SKM-1 (cell line): ENCODE measurements around the gene SPATA22.
"Not testable (repeated sequence)": the region's sequence is repeated elsewhere in the genome, so short reads cannot be mapped to it uniquely, and the experiment has no call there.

Source experiments
- DNase-seq: peaks from one replicate; lab custom pipeline; 2025; ENCODE audit not compliant: unreplicated experiment; lab: John Stamatoyannopoulos, UW

Gene SPATA22

DNA sequence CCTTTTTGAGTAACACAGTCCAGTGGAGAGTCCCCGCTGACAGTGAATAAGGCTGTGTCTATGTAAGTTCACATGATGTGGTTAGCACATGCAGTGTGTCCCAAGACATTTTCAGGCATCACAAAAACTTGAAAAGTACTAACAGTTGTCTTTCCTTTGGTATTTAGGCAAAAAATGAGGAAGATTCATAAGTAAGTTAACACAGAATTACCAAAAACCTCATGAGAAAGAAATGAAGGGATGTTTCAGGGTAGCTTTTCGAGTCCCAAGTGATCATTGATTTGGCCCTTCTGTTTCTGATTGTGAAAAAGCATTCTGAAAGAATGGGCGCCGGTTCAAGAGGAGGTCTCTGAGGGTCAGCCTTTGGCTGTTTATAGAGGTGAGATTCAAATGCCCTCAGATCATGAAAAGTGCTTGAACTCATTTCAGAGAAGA, 3.6 kb upstream of the SPATA22 start:
- no peak for DNase-seq

DNA sequence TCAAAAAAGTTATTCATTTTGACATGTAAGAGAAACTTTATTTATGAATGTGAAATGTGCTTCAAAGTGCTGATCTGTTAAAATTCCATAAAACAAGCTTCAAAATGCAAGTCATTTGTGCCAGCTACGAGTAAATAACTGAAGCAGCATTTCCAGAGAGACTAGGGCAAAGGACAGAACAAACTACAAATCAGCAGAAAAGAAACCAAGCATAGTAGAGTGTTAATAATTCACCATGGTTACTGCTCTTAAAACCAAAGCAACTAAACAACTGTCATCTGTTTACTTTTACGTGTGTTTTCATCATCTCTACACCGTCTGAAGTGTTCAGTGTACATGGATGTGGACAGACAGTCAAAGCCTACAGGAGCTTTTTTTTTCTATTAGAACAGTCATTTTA, 2.6 kb upstream of the SPATA22 start:
- no peak for DNase-seq

DNA sequence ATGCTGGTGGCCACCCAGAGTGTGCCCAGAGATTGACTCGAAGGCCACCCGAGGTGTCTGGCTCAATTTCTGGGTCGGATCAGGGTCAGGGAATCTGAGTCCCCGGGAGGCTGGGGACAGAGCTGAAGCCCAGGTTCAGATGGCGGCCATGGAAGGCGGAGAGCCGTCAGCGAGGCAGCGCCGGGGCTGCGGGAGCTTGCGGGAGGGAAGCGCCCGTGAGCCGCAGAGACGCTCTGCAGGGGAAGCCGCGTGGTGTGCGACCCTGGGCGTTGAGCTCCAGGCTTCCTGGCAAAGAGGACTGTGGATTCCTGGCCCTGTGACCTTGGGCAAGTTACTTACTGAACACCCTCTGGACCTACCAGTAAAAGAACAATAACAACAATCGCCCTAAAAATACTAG, 518 bp upstream of the SPATA22 start:
- DNase-seq = no peak

DNA sequence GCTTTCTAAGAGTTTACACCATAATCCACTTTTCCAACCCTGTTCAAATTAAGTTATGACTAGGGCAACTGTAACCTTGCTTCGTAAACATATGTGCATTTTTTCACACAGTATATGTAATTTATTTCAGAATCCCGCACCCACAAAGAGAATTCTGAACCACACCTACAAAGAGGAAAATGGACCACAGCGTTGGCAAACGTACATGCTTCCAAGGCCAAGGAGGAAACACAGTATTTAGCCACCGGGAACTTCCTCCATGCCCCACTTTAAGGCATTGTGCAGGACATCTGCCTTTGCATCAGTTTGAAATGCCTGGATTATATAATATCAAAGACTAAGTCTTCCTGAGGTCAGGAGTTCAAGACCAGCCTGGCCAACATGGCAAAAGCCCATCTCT, 2.1 kb downstream of the SPATA22 start:
- no peak for DNase-seq

DNA sequence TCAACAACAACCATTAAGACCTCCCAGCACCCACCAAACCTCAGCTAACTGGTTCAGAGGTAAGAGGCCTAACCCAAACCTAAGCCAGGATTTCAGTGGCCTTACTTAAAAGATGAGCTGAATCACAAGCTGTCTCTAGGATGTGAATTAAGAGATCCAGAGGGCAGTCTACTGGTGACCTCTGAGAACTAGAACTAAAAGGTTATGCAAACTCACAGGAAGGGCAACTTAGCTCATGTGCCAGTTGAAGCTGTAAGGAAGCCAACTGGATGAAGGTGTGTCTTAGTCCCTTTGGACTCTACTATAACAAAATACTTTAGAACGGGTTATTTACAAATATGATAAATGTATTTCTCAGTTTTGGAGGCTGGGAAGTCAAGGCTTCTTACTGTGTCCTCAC, 5.3 kb downstream of the SPATA22 start:
- DNase-seq = not testable (repeated sequence)

DNA sequence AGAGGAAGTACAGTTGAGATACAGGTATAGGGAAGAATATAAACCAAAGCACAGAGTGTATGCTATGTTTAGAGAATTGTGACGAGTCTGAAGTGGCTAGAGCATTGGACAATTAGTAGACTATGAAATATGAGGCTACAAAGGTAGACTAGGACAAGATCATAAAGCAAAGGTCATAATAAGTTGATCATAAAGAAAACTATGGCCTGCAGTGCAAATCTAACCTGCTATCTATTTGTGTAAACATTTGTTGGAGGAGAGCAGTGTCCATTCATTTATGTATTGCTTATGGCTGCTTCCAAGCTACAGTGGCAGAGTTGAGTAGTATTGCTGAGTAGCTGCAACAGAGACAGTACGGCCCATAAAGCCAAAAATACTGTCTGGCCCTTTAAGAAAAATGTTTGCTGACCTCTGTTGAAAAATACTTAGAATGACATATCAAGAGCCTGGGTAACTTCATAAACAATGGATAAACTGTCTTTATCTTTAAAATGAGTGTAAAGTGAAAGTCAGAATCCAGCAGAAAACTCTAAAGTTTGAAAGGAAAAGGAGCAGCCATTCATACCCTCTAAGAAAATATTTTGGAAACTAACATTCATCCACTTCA, 23.5 kb downstream of the SPATA22 start:
- DNase-seq = no peak

DNA sequence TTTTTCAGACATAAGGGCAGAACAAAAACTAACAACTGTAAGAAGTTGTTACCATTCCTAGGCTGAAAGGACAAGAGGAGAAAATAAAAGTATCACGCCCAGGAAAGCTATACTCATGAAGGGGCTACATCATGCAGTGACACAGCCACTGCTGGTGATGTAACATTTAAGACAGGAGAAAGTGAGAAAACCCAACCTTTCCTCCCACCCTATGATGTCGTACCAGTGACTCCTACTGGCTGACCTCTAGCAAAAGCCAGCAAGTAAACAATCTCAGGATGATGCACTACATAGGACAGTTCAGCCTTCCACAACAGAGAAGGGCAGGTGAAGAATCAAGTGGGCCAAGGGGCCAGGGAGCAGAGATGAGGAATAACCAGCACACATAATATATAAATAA, 24.0 kb downstream of the SPATA22 start:
- no peak for DNase-seq

DNA sequence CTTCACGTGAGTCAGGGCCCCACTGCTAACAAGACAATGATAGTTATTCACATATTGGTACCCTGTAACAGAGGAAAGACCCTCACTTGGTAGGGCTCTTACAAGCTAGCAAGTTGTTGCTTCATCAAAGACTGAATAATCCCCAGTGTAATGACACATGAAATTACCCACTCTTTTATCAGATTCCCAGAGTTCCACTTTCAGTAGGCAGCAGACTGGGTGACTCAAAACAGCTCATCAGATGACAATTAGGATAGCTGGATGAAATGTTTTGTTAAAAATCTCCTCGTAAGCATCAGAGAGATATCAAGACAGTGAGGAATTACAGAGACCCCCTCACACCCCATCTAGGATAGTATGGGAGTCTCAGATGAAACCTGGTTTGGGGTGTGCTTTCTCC, 31.2 kb downstream of the SPATA22 start:
- DNase-seq = no peak

DNA sequence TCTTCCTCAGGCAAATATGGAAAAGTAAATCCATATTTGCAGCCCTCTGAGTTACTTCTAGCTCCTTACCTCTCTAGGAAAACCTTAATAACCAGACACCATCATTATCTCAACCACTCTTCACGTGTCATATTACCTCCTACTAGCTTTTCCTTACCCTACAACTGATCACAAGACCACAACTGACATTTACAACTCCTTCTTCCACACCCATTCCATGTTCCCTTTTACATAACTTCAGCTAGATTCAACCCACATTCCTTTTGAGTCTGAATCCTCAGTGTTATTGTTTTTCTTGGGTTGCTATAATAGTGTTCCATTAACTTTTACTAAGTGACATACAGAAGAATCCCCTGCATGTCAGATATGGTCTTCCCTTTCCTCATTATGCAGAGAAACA, 33.3 kb downstream of the SPATA22 start:
- DNase-seq = no peak

DNA sequence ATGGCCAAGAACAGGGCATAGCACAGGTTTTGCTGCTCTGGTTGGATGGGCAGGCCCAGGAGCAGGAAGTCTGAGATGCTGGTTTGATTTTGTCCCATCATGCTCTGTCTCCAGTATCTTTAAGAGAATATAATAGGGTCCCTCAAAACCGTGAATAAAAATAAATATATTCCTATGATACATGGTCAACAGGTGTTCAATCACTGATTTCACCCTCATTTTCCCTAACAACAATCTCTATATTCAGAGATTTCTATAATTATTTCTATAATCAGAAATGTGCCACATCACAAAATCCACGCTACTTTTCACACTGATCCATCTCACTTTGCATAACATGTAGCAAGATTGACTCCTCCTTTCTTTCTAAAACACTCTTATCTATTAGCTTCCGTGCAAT, 37.9 kb downstream of the SPATA22 start, which contains the start of gene OR1E2:
Gene OR1E2 (minus strand): TSS at position 101 of the 400 bp plus-strand sequence. CDS start 0 bp downstream, at position 101.
- no peak for DNase-seq

DNA sequence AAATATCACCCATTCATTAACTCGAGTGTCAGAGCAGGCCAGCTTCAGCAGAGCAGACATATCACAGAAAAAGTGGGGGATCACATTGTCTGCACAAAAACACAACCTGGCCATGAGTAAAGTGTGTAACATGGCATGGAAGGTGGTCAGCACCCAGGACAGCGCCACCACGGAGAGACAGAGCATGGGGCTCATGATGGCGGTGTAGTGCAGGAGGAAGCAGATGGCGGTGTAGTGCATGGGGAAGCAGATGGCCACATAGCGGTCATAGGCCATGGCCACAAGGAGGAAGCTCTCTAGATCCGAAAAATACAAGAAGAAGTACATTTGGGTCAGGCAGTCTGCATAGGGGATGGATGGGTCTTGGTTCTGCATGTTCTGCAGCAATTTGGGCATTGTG, 38.4 kb downstream of the SPATA22 start:
- not testable (repeated sequence) for DNase-seq

DNA sequence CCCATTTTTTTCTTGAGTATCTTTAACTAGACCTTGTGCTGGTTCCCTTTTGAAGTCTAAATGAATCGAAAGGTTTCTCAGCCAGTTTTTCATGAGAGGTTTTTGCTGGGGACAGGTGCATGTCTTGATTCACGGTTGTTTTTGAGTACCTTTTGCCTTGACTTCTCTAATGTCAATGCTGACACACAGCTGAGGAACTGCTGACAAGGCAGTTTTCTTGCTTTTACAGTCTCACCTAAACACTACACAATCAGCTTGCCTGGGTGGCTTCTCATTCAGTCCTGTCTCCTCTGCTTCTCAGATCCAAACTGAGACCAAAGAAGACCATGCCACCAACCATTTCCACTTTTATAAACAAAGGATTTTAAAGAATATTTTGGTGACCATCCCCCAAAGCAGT, 53.4 kb downstream of the SPATA22 start:
- no peak for DNase-seq

DNA sequence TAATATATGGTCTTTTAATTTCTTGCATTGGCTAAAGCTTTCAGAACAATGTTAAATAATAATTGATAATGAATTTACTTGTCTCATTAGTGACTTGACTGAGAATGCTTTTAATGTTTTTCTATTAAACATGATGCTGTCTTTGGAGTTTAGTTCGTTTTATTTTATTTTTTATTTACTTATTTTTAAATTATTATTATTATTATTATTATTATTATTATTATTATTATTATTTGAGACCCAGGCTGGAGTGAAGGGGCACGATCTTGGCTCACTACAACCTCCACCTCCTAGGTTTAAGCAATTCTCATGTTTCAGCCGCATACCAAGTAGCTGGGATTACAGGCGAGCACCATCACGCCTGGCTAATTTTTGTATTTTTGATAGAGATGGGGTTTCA, 56.0 kb downstream of the SPATA22 start:
- no peak for DNase-seq

DNA sequence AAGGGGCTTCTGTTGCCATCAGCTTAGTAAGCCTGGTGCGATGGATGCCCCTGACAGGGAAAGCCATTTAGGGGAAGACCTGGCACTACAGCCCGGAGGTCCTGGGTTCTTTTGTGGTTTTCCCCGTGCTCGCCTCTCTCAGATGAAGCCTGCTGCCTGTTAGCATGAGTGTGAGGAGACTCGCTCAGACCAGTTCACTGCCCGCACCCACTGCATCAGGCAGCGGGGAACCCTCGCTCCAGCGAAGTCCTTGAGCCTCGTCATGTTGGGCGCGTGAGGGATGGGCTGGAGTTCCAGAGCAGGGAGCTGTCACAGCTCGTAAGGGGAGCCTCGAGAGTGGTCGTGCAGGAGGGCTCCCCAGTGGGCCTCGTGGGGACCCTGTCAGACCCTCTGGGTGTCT, 59.4 kb downstream of the SPATA22 start:
- not testable (repeated sequence) for DNase-seq

DNA sequence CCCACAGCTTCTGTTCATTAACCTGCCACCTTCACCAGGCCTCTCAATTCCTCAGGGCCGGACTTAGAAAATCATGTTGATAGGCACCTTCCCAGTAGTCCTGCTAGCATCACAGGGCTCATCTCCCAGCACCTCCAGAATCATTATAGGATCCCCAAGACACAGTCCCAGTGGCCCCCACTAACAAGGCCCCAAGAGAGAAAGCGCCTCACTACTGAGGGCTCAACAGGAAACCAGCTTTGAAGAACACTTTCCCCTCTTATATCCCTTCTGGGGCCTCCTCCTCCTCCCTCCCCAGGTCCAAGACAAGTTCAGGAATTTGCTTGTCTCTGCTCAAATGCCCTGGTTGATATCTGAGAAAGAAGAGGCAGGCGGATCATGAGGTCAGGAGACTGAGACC, 60.5 kb downstream of the SPATA22 start, which contains the start of gene OR3A3:
Gene OR3A3 (plus strand): TSS at position 301 of the 400 bp plus-strand sequence.
- no peak for DNase-seq

DNA sequence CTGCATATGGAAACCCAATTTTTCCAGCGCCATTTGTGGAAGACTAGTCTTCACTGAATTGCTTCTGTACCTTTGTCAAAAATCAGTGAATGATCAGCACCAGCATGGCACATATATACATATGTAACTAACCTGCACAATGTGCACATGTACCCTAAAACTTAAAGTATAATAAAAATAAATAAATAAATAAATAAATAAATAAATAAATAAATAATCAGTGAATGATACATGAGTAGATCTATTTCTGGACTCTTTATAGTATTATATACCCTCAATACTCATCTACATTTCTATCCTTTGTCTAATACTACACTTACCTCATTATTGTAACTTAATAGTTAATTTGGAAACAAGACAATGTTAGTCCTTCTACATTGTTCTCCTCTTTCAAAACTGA, 67.8 kb downstream of the SPATA22 start:
- DNase-seq = not testable (repeated sequence)

DNA sequence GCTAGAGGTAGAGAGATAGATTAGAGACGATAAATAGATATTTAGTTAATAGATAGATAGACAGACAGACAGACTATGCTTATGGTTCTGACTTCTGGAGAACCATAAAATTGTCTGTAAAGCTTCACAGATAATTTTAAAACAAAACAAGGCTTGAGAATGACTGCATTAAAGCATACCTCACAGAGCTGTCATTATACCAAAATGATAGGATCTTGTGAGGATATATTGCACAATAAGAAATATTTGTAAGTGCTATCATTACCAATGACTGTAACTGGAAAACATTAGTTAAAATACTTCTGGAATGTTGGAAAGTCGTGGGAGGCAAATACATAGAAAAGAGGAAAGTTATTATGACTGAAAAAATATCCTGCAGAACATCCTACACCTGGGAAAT, 69.8 kb downstream of the SPATA22 start:
- no peak for DNase-seq

DNA sequence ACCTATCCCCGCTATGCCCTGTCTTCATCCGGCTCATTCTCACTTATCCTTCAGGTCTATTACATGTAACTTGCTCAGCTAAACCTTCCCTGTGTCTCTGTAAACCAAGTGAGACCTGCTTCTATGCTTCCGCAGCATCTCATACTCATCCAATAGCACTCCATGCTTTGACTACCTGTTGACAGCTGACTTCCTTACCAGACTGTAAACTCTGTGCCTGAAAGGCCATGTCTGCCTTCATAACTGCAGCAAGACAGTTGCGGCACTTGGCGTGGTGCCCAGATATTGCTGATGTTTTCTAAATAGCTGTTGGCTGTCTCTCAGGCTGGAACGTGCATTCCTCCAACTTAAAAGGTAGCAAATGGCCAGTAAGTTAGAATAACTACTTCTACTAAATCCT, 71.6 kb downstream of the SPATA22 start:
- DNase-seq = no peak

DNA sequence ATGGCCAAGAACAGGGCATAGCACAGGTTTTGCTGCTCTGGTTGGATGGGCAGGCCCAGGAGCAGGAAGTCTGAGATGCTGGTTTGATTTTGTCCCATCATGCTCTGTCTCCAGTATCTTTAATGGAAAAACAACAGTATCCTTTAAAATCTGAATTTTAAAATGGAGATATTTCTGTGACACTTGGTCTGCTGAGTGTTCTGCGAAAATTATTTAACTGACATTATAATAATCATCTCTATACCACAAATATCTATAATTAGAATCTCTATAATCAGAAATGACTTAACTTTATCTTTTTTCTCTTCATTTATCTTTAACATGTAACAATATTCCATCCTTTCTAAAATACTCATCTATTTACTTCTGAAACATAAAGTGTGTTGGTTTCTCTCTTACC, 73.3 kb downstream of the SPATA22 start, which contains the start of gene OR1E1:
Gene OR1E1 (minus strand): TSS at position 101 of the 400 bp plus-strand sequence. CDS start 0 bp downstream, at position 101.
- no peak for DNase-seq

DNA sequence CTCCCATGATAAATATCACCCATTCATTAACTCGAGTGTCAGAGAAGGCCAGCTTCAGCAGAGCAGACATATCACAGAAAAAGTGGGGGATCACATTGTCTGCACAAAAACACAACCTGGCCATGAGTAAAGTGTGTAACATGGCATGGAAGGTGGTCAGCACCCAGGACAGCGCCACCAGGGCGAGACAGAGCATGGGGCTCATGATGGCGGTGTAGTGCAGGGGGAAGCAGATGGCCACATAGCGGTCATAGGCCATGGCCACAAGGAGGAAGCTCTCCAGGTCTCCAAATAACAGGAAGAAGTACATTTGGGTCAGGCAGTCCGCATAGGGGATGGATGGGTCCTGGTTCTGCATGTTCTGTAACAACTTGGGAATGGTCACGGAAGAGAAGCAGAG, 73.8 kb downstream of the SPATA22 start:
- not testable (repeated sequence) for DNase-seq
